ENCODE measurements around the gene SRSF6.
"Not testable (repeated sequence)": the region's sequence is repeated elsewhere in the genome, so short reads cannot be mapped to it uniquely, and the experiment has no call there.

Gene SRSF6

DNA sequence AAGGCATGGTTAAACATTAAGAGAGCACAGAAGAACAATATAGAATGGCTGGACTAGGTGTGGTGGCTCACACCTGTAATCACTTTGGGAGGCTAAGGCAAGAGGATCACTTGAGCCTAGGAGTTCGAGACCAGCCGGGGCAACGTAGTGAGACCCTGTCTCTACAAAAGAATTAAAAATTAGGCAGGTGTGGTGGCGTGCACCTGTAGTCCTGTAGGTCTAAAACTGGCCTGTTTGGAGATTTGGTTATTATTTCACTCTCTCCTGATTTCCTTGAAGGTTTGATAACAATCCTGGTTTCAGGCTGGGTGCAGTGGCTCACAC lies 15.6 kb downstream of the SRSF6 start:
- no peak for DNase-seq (ENCODE audit: low read depth in 4 of 4, low spot score in 1 of 4)

DNA sequence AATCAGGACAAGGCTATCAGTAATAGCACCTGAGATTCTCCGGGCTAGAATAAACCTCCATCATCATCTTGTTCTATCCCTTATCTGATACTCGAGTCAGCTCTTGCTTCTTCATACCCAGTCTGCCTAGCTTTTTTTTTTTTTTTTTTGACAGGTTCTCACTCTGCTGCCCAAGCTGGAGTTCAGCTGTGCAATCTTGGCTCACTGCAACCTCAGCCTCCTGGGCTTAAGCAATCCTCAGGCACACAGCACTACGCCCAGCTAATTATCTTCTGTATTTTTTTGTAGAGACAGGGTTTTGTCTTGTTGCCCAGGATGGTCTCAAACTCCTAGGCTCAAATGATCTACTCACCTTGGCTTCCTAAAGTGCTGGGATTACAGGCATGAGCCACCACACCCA lies 19.5 kb downstream of the SRSF6 start:
- DNase-seq (ENCODE audit: low read depth in 4 of 4, low spot score in 1 of 4): no peak

- DNase-seq (ENCODE audit: low read depth in 4 of 4, low spot score in 1 of 4): no peak
Measured at GRCh38 chr20:43477619-43478018, 19.9 kb downstream of the SRSF6 start.

- no peak for DNase-seq (ENCODE audit: low read depth in 4 of 4, low spot score in 1 of 4)
Measured at GRCh38 chr20:43490038-43490437, 32.3 kb downstream of the SRSF6 start.

DNA sequence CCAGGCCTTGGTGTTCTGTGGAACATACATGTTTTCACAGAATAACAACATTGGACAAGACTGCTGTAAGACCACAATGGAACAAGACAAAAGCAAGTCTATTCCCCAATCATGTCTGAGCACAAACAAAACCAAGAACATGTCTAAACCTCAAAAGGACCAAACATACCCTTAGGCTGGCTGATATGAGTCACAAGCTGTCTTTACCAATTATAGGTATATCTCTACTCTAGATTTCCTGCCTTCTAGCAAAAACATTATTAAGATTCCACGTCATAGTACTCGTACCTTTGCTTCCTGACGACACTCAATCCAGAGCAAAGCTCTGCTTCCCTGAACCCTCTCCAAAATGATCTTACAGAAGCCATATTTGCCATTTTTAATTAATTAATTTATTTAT lies 34.4 kb downstream of the SRSF6 start:
- no peak for DNase-seq (ENCODE audit: low read depth in 4 of 4, low spot score in 1 of 4)

DNA sequence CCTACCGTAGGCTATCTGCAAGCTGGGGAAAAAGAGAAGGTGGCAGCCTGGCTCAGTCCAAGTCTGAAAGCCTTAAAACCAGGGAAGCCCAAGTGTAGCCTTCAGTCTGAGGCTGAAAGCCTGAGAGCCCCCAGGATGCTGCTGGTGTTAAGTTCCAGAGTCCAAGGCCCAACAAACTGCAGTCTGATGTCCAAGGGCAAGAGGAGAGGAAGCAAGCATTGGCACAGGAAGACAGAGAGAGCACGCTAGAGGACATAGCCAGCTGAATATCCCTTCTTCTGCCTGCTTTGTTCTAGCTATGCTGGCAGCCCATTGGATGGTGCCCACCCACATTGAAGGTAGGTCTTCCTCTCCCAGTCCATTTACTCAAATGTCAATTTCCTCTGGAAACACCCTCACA lies 37.7 kb downstream of the SRSF6 start:
- DNase-seq (ENCODE audit: low read depth in 4 of 4, low spot score in 1 of 4): no peak

DNA sequence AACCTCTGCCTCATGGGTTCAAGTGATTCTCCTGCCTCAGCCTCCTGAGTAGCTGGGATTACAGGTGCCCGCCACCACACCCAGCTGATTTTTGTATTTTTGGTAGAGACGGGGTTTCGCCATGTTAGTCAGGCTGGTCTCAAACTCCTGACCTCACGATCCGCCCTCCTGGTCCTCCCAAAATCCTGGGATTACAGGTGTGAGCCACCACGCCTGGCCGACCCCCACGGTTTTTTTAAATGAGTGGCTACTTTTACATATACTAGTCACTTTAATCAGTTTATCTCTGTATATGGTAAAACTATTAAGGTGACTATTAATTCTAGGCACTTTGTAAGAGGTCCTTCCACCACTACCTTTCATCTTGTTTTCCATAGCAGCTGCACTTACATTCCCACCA lies 44.3 kb downstream of the SRSF6 start:
- not testable (repeated sequence) for DNase-seq (ENCODE audit: low read depth in 4 of 4, low spot score in 1 of 4)

- DNase-seq (ENCODE audit: low read depth in 4 of 4, low spot score in 1 of 4): no peak
Measured at GRCh38 chr20:43506238-43506637, 48.5 kb downstream of the SRSF6 start.

DNA sequence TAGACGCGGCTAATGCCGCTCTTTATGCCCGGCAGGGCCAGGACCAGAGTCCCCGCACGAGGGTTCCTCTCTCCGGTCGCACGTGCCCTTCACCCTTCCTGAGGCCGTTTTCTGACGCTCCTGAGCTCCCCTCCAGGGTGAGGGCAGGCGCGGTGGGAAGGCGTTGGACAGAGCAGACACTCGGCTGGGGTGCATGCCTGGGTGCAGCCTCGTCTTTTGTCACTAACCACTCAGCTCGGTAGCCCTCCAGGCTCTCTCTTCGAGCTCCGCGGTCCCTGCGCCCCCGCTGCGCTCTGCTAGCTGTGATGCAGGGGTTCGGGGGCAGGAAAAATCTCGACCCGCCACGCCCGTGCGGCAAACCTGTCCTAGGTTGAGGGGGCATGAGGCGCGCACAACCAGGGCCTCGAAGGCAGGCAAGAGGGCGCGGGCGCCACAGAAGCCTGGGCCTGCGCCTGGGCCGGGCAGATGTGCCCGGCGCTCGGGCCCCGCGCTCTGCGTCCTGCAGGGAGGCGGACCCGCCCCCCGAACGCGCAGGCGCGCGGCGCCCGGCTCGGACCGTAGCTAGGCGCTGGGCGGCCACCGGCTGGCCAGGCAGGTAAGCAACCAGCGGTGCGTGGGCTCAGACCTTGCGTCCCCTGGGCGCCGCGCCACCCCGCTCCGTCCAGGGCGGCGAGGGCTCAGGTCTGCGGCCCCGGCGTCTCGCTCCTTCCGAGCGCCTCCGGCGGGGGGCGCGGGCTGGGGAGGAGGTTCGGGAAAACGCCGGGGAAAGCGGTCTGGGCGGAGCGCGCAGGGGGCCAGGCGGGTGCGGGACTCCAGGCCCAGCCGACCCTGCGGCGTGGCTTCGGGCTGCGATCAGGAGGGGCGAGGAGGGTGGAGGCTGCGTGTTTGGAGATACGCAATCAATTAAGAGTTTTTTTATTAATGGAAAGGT lies 49.7 kb downstream of the SRSF6 start, which contains the start of gene L3MBTL1:
Gene L3MBTL1, plus strand, starts transcription at position 548 of the 931 bp plus-strand sequence. CDS start 5,807 bp downstream, outside the sequence.
- DNase-seq (ENCODE audit: low read depth in 4 of 4, low spot score in 1 of 4): peak in 1 of 4 experiments; percentile 14

GRCh38 chr20:43508106-43508505 lies 50.4 kb downstream of the SRSF6 start:
- DNase-seq (ENCODE audit: low read depth in 4 of 4, low spot score in 1 of 4): no peak

GRCh38 chr20:43508604-43509040 lies 50.9 kb downstream of the SRSF6 start:
- no peak for DNase-seq (ENCODE audit: low read depth in 4 of 4, low spot score in 1 of 4)

GRCh38 chr20:43511879-43512278 lies 54.2 kb downstream of the SRSF6 start:
- DNase-seq (ENCODE audit: low read depth in 4 of 4, low spot score in 1 of 4): no peak

DNA sequence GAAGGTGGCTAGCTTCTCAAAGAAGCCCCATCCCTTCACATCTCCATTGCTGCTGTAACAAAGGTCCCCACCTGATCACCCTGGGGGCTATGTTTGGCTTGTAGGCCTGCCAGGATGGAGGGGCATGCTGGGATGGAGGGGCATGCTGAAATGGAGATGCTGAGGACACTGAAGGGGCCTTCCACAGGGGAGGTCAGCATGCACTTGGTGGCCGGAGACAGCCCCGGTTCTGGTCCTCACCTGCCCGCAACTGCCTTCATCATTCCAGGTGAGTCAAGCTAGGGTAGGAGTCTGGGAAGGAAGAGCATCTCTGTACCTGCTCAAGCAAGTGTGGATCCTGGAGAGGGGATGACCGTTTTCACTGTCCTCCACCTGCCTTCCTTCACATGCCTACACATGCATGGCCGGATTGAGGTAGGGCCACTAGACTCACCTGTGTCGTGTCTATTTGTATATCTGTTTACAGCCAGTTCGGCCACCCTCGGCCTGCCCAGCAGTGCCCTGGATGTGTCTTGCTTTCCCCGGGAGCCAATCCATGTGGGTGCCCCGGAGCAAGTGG lies 55.8 kb downstream of the SRSF6 start:
- DNase-seq (ENCODE audit: low read depth in 4 of 4, low spot score in 1 of 4): no peak

Measured in stimulated activated CD4-positive, alpha-beta T cell treated with anti-CD3 and anti-CD28 coated beads, Interleukin-1b, Interleukin-23, amount 100 ng/mL, for 24 hours (primary cell).